ENCODE results near the gene TBXAS1. TPM values are rescaled to one million over a fixed set of nuclear protein-coding genes. Genes with fewer than 3 reads are reported as not detected.

TBXAS1 gene
- polyA plus RNA-seq, 12 donors, result 2.5 to 5.8 (median 3.9) TPM; not detected in 2

- no peak for DNase-seq
Measured at GRCh38 chr7:140047197-140047596, 218.1 kb downstream of the TBXAS1 start.

GRCh38 chr7:140048138-140048537 lies 219.1 kb downstream of the TBXAS1 start:
- no peak for DNase-seq

GRCh38 chr7:140048989-140049338 lies 219.9 kb downstream of the TBXAS1 start:
- no peak for DNase-seq

- DNase-seq, result no peak
Measured at GRCh38 chr7:140049339-140050024, 220.4 kb downstream of the TBXAS1 start.

- DNase-seq, result no peak
Measured at GRCh38 chr7:140050100-140050499, 221.0 kb downstream of the TBXAS1 start.

GRCh38 chr7:140051820-140052219 lies 222.8 kb downstream of the TBXAS1 start:
- DNase-seq, result no peak

- DNase-seq, result no peak
Measured at GRCh38 chr7:140053812-140054539, 224.9 kb downstream of the TBXAS1 start.

GRCh38 chr7:140054751-140055150 lies 225.7 kb downstream of the TBXAS1 start:
- DNase-seq, result no peak

GRCh38 chr7:140055833-140056232 lies 226.8 kb downstream of the TBXAS1 start:
- DNase-seq, result no peak

- no peak for DNase-seq
Measured at GRCh38 chr7:140056431-140057142, 227.5 kb downstream of the TBXAS1 start.

GRCh38 chr7:140057143-140057535 lies 228.1 kb downstream of the TBXAS1 start:
- DNase-seq, result no peak

- no peak for DNase-seq
Measured at GRCh38 chr7:140058517-140058916, 229.5 kb downstream of the TBXAS1 start.

- DNase-seq, result no peak
Measured at GRCh38 chr7:140059273-140060242, 230.5 kb downstream of the TBXAS1 start.

- no peak for DNase-seq
Measured at GRCh38 chr7:140060243-140060630, 231.2 kb downstream of the TBXAS1 start.

- peak; percentile 53 for DNase-seq
Measured at GRCh38 chr7:140060788-140061606, 231.9 kb downstream of the TBXAS1 start.

GRCh38 chr7:140061607-140061930 lies 232.5 kb downstream of the TBXAS1 start:
- DNase-seq, result no peak

GRCh38 chr7:140062118-140062527 lies 233.1 kb downstream of the TBXAS1 start:
- no peak for DNase-seq

- peak; percentile 85 for DNase-seq
Measured at GRCh38 chr7:140062528-140063299, 233.7 kb downstream of the TBXAS1 start, which contains the start of gene PARP12. TSS of gene PARP12 (minus strand) at chr7:140062951. CDS start at chr7:140062847, 104 bp downstream.

- no peak for DNase-seq
Measured at GRCh38 chr7:140067052-140067451, 238.0 kb downstream of the TBXAS1 start.

GRCh38 chr7:140068033-140068432 lies 239.0 kb downstream of the TBXAS1 start:
- DNase-seq, result no peak
